ENCODE results near the gene DNHD1. TPM values are rescaled to one million over a fixed set of nuclear protein-coding genes. Genes with fewer than 3 reads are reported as not detected.

DNHD1 gene
- total RNA-seq, 3 donors from 2014 or later (not counting 1 experiment from before 2014, with no cell fraction given): 29.6 to 38.3 (median 31.4) TPM

GRCh38 chr11:6599449-6599848 lies 102.4 kb downstream of the DNHD1 start:
- no peak overlapping the region for H3K27ac ChIP-seq (ENCODE audit: low read length)
- DNase-seq: no peak
- no peak for TF ChIP-seq CTCF (IDR thresholded peaks at IDR 0.05)
- peak overlapping the region in 1 of 2 donors; percentile 58 for H3K27ac Mint-ChIP-seq
- H3K27me3 ChIP-seq (ENCODE audit: control insufficient read depth, insufficient read depth, low read length): no peaks in the 10 kb centered on the region
- peaks cover 10% of the 10 kb centered on the region for H3K36me3 Mint-ChIP-seq
- H3K4me1 Mint-ChIP-seq: peaks cover 23 to 24% of the 10 kb centered on the region in 2 donors
- no peaks in the 10 kb centered on the region for H3K9me3 Mint-ChIP-seq
- WGBS (ENCODE audit: insufficient coverage): 93% methylated on average over 1 of the region's 1 CpG
- H3K36me3 ChIP-seq (ENCODE audit: control insufficient read depth, insufficient read depth, low read length): peaks cover 51% of the 10 kb centered on the region
- no peak for ATAC-seq
- H3K4me1 ChIP-seq (ENCODE audit: control insufficient read depth, insufficient read depth, low read length): peaks cover 15% of the 10 kb centered on the region
- H3K9me3 ChIP-seq (ENCODE audit: control insufficient read depth, insufficient read depth, low read length): no peaks in the 10 kb centered on the region
- no peak overlapping the region for H3K4me3 Mint-ChIP-seq
- H3K4me3 ChIP-seq (ENCODE audit: low read length): no peak overlapping the region
- intact Hi-C loops (cut with micrococcal nuclease): no loop called here
- no peaks in the 10 kb centered on the region for H3K27me3 Mint-ChIP-seq (ENCODE audit: low read depth in 2 of 2)

- no peaks in the 10 kb centered on the region for H3K27me3 ChIP-seq (ENCODE audit: control insufficient read depth, insufficient read depth, low read length)
- whole genome bisulfite sequencing (ENCODE audit: insufficient coverage): 98% methylated on average over 2 of the region's 2 CpGs
- peaks cover 20% of the 10 kb centered on the region for H3K4me1 ChIP-seq (ENCODE audit: control insufficient read depth, insufficient read depth, low read length)
- no peak overlapping the region for H3K27ac Mint-ChIP-seq
- intact Hi-C loops (cut with micrococcal nuclease): loop anchor here (5.0 to 10.0 kb wide), 2 partner anchors 67 to 145 kb away; no protein-coding TSS in a partner anchor
- H3K27ac ChIP-seq (ENCODE audit: low read length): no peak overlapping the region
- peaks cover 10% of the 10 kb centered on the region for H3K36me3 Mint-ChIP-seq
- no peak for TF ChIP-seq CTCF (IDR thresholded peaks at IDR 0.05)
- no peaks in the 10 kb centered on the region for H3K9me3 Mint-ChIP-seq
- no peak for ATAC-seq
- H3K4me3 ChIP-seq (ENCODE audit: low read length): no peak overlapping the region
- no peaks in the 10 kb centered on the region for H3K27me3 Mint-ChIP-seq (ENCODE audit: low read depth in 2 of 2)
- H3K4me1 Mint-ChIP-seq: peaks cover 21 to 23% of the 10 kb centered on the region in 2 donors
- peaks cover 47% of the 10 kb centered on the region for H3K36me3 ChIP-seq (ENCODE audit: control insufficient read depth, insufficient read depth, low read length)
- no peak overlapping the region for H3K4me3 Mint-ChIP-seq
- DNase-seq: peak in 1 of 2 donors; percentile 2
- H3K9me3 ChIP-seq (ENCODE audit: control insufficient read depth, insufficient read depth, low read length): no peaks in the 10 kb centered on the region
Measured at GRCh38 chr11:6599881-6600390, 102.9 kb downstream of the DNHD1 start.

GRCh38 chr11:6601041-6601461 lies 104.0 kb downstream of the DNHD1 start:
- H3K27ac Mint-ChIP-seq: no peak overlapping the region
- Histone ChIP-seq H3K36me3 (ENCODE audit: control insufficient read depth, insufficient read depth, low read length) (peaks cover 44% of the 10 kb centered on the region), H3K9me3 (ENCODE audit: control insufficient read depth, insufficient read depth, low read length) (no peaks in the 10 kb centered on the region), H3K4me1 (ENCODE audit: control insufficient read depth, insufficient read depth, low read length) (peaks cover 31% of the 10 kb centered on the region), H3K27ac (ENCODE audit: low read length) (no peak overlapping the region), H3K4me3 (ENCODE audit: low read length) (no peak overlapping the region), H3K27me3 (ENCODE audit: control insufficient read depth, insufficient read depth, low read length) (no peaks in the 10 kb centered on the region)
- H3K27me3 Mint-ChIP-seq (ENCODE audit: low read depth in 2 of 2): no peaks in the 10 kb centered on the region
- WGBS (ENCODE audit: insufficient coverage): 96% methylated on average over 13 of the region's 13 CpGs
- DNase-seq: no peak
- ATAC-seq: no peak
- H3K4me1 Mint-ChIP-seq: peaks cover 24% of the 10 kb centered on the region in 2 donors
- H3K9me3 Mint-ChIP-seq: no peaks in the 10 kb centered on the region
- H3K36me3 Mint-ChIP-seq: peaks cover 10% of the 10 kb centered on the region
- no peak overlapping the region for H3K4me3 Mint-ChIP-seq
- TF ChIP-seq CTCF (IDR thresholded peaks at IDR 0.05): no peak
- intact Hi-C loops (cut with micrococcal nuclease): loop anchor here (5.0 to 10.0 kb wide), 2 partner anchors 66 to 144 kb away; no protein-coding TSS in a partner anchor
